A172 (cell line): ENCODE data around the gene UQCRQ. TPM values are rescaled to one million over a fixed set of nuclear protein-coding genes. Genes with fewer than 3 reads are reported as not detected.

Source experiments
- DNase-seq: peaks from one replicate; pipeline ENCODE4 v3.0.0-alpha.2; 2015; ENCODE audit warnings: low spot score
- total RNA-seq: library from RNA; depleted of rRNA; stranded (reverse); fragments of >200 nt; shearing (Covaris generic); gene quantifications from 2 replicates; pipeline ENCODE4 v1.2.3, GENCODE V29; 2014; rRNA removed

Gene UQCRQ
- total RNA-seq, 1 experiment from 2014 or later: 275 TPM

DNA sequence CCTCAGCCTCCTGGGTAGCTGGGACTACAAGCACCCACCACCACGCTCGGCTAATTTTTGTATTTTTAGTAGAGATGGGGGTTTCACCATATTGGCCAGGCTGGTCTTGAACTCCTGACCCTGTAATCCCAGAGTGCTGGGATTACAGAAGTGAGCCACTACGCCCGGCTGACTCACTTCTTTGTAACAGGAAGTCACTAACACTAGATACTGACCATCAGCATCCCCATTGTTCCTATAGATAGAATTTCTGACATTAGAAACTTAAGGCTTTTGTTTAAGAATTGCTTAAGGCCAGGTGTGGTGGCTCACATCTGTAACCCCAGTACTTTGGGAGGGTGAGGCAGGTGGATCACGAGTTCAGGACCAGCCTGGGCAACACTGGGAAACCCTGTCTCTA is 49.2 kb downstream of the UQCRQ start:
- DNase-seq: peak; percentile 22

DNA sequence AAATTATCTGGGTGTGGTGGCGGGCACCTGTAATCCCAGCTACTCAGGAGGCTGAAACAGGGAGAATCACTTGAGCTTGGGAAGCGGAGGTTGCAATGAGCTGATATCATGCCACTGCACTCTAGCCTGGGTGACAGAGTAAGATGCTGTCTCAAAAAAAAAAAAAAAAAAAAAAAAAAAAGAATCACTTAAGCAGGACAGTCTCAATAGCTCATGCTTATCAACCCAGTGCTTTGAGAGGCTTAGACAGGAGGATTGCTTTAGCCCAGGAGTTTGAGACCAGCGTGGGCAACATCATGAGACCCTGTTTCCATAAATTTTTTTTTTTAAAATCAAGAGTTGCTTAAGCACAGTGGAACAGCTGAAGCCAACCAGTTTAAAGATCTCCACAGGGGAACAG is 49.6 kb downstream of the UQCRQ start:
- DNase-seq: no peak

Other genes with a start within 250 kb of the UQCRQ start
- gene IL13, start 208.5 kb upstream of the UQCRQ start, total RNA-seq: not detected in 2 replicates
- gene IL4, start 192.7 kb upstream of the UQCRQ start, total RNA-seq: not detected in 2 replicates
- 10.6 and 16.4 TPM in 2 replicates for gene KIF3A, start 129.1 kb upstream of the UQCRQ start, total RNA-seq
- gene CCNI2, start 119.2 kb upstream of the UQCRQ start, total RNA-seq: not detected in 2 replicates
- 48.1 and 55.4 TPM in 2 replicates for gene SEPTIN8, start 89.4 kb upstream of the UQCRQ start, total RNA-seq
- gene SOWAHA, start 53.3 kb upstream of the UQCRQ start, total RNA-seq: not detected in 2 replicates
- gene SHROOM1, start 36.0 kb upstream of the UQCRQ start, total RNA-seq: 5.6 and 6.1 TPM in 2 replicates
- 0.36 and 2.4 TPM in 2 replicates for gene GDF9, start 173 bp upstream of the UQCRQ start, total RNA-seq
- 0.38 and 1.9 TPM in 2 replicates for gene LEAP2, start 7.0 kb downstream of the UQCRQ start, total RNA-seq
- gene AFF4, start 97.0 kb downstream of the UQCRQ start, total RNA-seq: 40.1 and 48.0 TPM in 2 replicates
- 35.3 and 43.4 TPM in 2 replicates for gene ZCCHC10, start 159.9 kb downstream of the UQCRQ start, total RNA-seq
- 227 and 236 TPM in 2 replicates for gene HSPA4, start 185.4 kb downstream of the UQCRQ start, total RNA-seq